B cell (primary cell): ENCODE results near the gene TPSAB1. TPM values are rescaled to one million over a fixed set of nuclear protein-coding genes. Genes with fewer than 3 reads are reported as not detected.
"Not testable (repeated sequence)": the region's sequence is repeated elsewhere in the genome, so short reads cannot be mapped to it uniquely, and the experiment has no call there.

Experiments used
- ATAC-seq: fragments of 200-7000 bp; cut with Tn5 transposase; one replicate; pipeline ENCODE4 v1.10.0; 2021; ENCODE audit warnings: low read depth, mild to moderate bottlenecking, moderate number of reproducible peaks, moderate library complexity
- CTCF ChIA-PET: fragments of 350-600 bp; sonication (Branson Sonifier 250); formaldehyde crosslinking; loops from one replicate; lab custom pipeline; 2021; ENCODE audit warnings: antibody characterized with exemption, inconsistent platforms; lab: Charles Lee
- POLR2A ChIA-PET: fragments of 350-600 bp; sonication (Branson Sonifier 250); formaldehyde crosslinking; loops from one replicate; lab custom pipeline; 2021; ENCODE audit warnings: antibody characterized with exemption; lab: Charles Lee
- DNase-seq: peaks from one replicate; pipeline ENCODE4 v3.0.0; 2013
- H2AFZ ChIP-seq: 2 replicates; pipeline ENCODE4 v1.6.1; 2012; ENCODE audit warnings: mild to moderate bottlenecking, low read depth, low read length; ENCODE audit not compliant: insufficient read depth, poor library complexity, severe bottlenecking
- H3K27ac ChIP-seq, 2 donors: 1 replicate in 1 of 2; 2 replicates in 1 of 2; pipeline ENCODE4 v1.5.1; 2012 to 2013; ENCODE audit warnings: low read length in 2 of 2, mild to moderate bottlenecking in 2 of 2, moderate library complexity in 1 of 2
- H3K27me3 ChIP-seq, 4 experiments: fragments of 200-600 bp in 1 of 4; sonication (generic) in 1 of 4; replicated peaks in 1 of 4; 1 replicate in 2 of 4; 2 replicates in 2 of 4; pipeline versions ENCODE4 v1.6.1 to v1.7.0; 2013 to 2016; ENCODE audit warnings: low read length in 3 of 4, mild to moderate bottlenecking in 2 of 4, mixed read lengths in 1 of 4, moderate library complexity in 1 of 4; ENCODE audit not compliant: insufficient read depth in 4 of 4, control insufficient read depth in 3 of 4; ENCODE audit errors: control extremely low read depth in 1 of 4
- H3K36me3 ChIP-seq, 2 experiments: replicated peaks in 1 of 2; 1 replicate in 1 of 2; 2 replicates in 1 of 2; pipeline versions ENCODE4 v1.6.1 to v1.7.1; 2013; ENCODE audit warnings: low read length in 1 of 2; ENCODE audit not compliant: insufficient read depth in 2 of 2, control insufficient read depth in 1 of 2; ENCODE audit errors: control extremely low read depth in 1 of 2, extremely low read depth in 1 of 2
- H3K4me1 ChIP-seq, 2 donors: fragments of 200-600 bp in 1 of 2; sonication (generic) in 1 of 2; 1 replicate in 1 of 2; 2 replicates in 1 of 2; pipeline versions ENCODE4 v1.5.1 to v1.6.1; 2013 to 2017; ENCODE audit warnings: low read length in 2 of 2; ENCODE audit not compliant: control insufficient read depth in 2 of 2, insufficient read depth in 2 of 2
- H3K4me2 ChIP-seq: replicated peaks from 2 replicates; pipeline ENCODE3; 2012; ENCODE audit warnings: mild to moderate bottlenecking, low read depth, low read length; ENCODE audit not compliant: poor library complexity, severe bottlenecking
- H3K4me3 ChIP-seq, 5 experiments: fragments of 200-600 bp in 1 of 5; sonication (generic) in 1 of 5; 1 replicate in 3 of 5; 2 replicates in 2 of 5; pipeline versions ENCODE4 v1.5.1 to v1.7.0; 2011 to 2016; ENCODE audit warnings: low read length in 4 of 5, mild to moderate bottlenecking in 4 of 5, low read depth in 2 of 5, control low read depth in 1 of 5, moderate library complexity in 1 of 5; ENCODE audit not compliant: insufficient read depth in 1 of 5; ENCODE audit errors: control extremely low read depth in 1 of 5, extremely low read depth in 1 of 5
- H3K79me2 ChIP-seq: fragments of 200-600 bp; sonication (generic); one replicate; pipeline ENCODE4 v1.6.0; 2016; ENCODE audit warnings: low read length; ENCODE audit not compliant: control insufficient read depth, insufficient read depth
- H3K9ac ChIP-seq: fragments of 200-600 bp; sonication (generic); 2 replicates; pipeline ENCODE4 v1.6.1; 2017; ENCODE audit warnings: mild to moderate bottlenecking, low read length, moderate library complexity
- H3K9me3 ChIP-seq, 3 donors: one replicate each; pipeline versions ENCODE4 v1.6.1 to v1.7.1; 2013; ENCODE audit warnings: low read length in 2 of 3; ENCODE audit not compliant: control insufficient read depth in 2 of 3, insufficient read depth in 1 of 3; ENCODE audit errors: control extremely low read depth in 1 of 3
- H4K20me1 ChIP-seq: 2 replicates; pipeline ENCODE4 v1.6.0; 2012; ENCODE audit warnings: mild to moderate bottlenecking, low read length; ENCODE audit not compliant: insufficient read depth, control insufficient read depth, poor library complexity, severe bottlenecking
- H3K27ac Mint-ChIP-seq: one replicate; pipeline ENCODE4 v1.8.0; 2021; ENCODE audit warnings: mixed read lengths
- H3K27me3 Mint-ChIP-seq: one replicate; pipeline ENCODE4 v1.8.0; 2021; ENCODE audit warnings: mixed read lengths
- H3K4me1 Mint-ChIP-seq: one replicate; pipeline ENCODE4 v1.8.0; 2021; ENCODE audit warnings: mixed read lengths
- H3K4me3 Mint-ChIP-seq: one replicate; pipeline ENCODE4 v1.8.0; 2021; ENCODE audit warnings: mixed read lengths
- H3K9me3 Mint-ChIP-seq: one replicate; pipeline ENCODE4 v1.8.0; 2022; ENCODE audit warnings: mixed read lengths; ENCODE audit not compliant: insufficient read depth
- CTCF ChIP-seq: fragments of 200-600 bp; IDR thresholded peaks from one replicate; pipeline ENCODE4 v1.8.0; 2022; ENCODE audit warnings: antibody characterized with exemption, mild to moderate bottlenecking
- EZH2 ChIP-seq: IDR thresholded peaks from 2 replicates; pipeline ENCODE4 v1.6.1; 2012; ENCODE audit warnings: borderline replicate concordance, low read depth, mild to moderate bottlenecking, moderate library complexity, low read length; ENCODE audit not compliant: insufficient read depth, poor library complexity, severe bottlenecking
- WGBS: methylation state at CpG from one replicate; pipeline ENCODE4 v1.1.5; 2013; ENCODE audit warnings: missing lambda C conversion rate; ENCODE audit not compliant: insufficient coverage; 5-methylcytosine and 5-hydroxymethylcytosine counted together
- intact Hi-C: fragments of 100-400 bp; cut with micrococcal nuclease; formaldehyde crosslinking; loops from one replicate; pipeline ENCODE4 v1.10.0; 2022
- polyA plus RNA-seq: library from polyadenylated mRNA; depleted of rRNA; stranded (reverse); fragments of >200 nt; gene quantifications from 2 replicates; pipeline ENCODE4 v1.2.3, GENCODE V29; 2012
- total RNA-seq, 2 donors: library from RNA; stranded (reverse); fragments of 120-200 nt in 1 of 2; gene quantifications; 1 replicate in 1 of 2; 2 replicates in 1 of 2; pipeline versions ENCODE4 v1.2.3 to v1.2.4, GENCODE V29; 2013 to 2022

TPSAB1 gene
- total and polyA plus RNA-seq, 2 donors (not counting 1 experiment from before 2014, with no cell fraction given), result not detected

GRCh38 chr16:1237990-1238389 is 2.5 kb upstream of the TPSAB1 start:
- Histone ChIP-seq H3K27me3 (no peaks in the 10 kb centered on the region), H3K4me3 (no peak overlapping the region), H3K9ac (no peak overlapping the region), H3K36me3 (no peaks in the 10 kb centered on the region), H2AFZ (no peak overlapping the region), H3K4me2 (no peak overlapping the region), H3K27ac (no peak overlapping the region), H3K79me2 (no peaks in the 10 kb centered on the region), H3K9me3 (no peaks in the 10 kb centered on the region), H4K20me1 (no peaks in the 10 kb centered on the region), H3K4me1 (no peaks in the 10 kb centered on the region)
- intact Hi-C loops, result no loop called here
- DNase-seq (no peak), ATAC-seq (no peak)
- Mint-ChIP-seq H3K27me3 (no peaks in the 10 kb centered on the region), H3K27ac (no peak overlapping the region), H3K9me3 (no peaks in the 10 kb centered on the region), H3K4me3 (no peak overlapping the region), H3K4me1 (peaks cover 2% of the 10 kb centered on the region)
- 89% methylated on average over 9 of the region's 9 CpGs for WGBS
- POLR2A ChIA-PET, result no interaction called here
- TF ChIP-seq CTCF (no peak), EZH2 (no peak)
- CTCF ChIA-PET, result no interaction called here

- H3K4me3 Mint-ChIP-seq, H3K27ac Mint-ChIP-seq, H4K20me1 ChIP-seq, H3K4me1 ChIP-seq, DNase-seq, intact Hi-C loops, H3K36me3 ChIP-seq, H3K4me3 ChIP-seq, H3K9me3 ChIP-seq, CTCF ChIA-PET, H3K4me2 ChIP-seq, H3K79me2 ChIP-seq, H3K9ac ChIP-seq, H3K27me3 ChIP-seq, H3K27ac ChIP-seq, H3K27me3 Mint-ChIP-seq, ATAC-seq, H2AFZ ChIP-seq, H3K9me3 Mint-ChIP-seq, POLR2A ChIA-PET, H3K4me1 Mint-ChIP-seq: not testable (repeated sequence)
- 78% methylated on average over 10 of the region's 23 CpGs for WGBS
These were observed 1.6 kb upstream of the TPSAB1 start for GRCh38 chr16:1238909-1239308.

GRCh38 chr16:1239575-1239974 is 930 bp upstream of the TPSAB1 start:
- H3K4me3 ChIP-seq, H3K4me1 Mint-ChIP-seq, H3K4me2 ChIP-seq, H3K9ac ChIP-seq, H4K20me1 ChIP-seq, CTCF ChIA-PET, H3K27ac Mint-ChIP-seq, H3K4me1 ChIP-seq, H3K9me3 ChIP-seq, H3K4me3 Mint-ChIP-seq, intact Hi-C loops, H3K27me3 ChIP-seq, H3K36me3 ChIP-seq, POLR2A ChIA-PET, H2AFZ ChIP-seq, DNase-seq, H3K27me3 Mint-ChIP-seq, H3K27ac ChIP-seq, ATAC-seq, H3K79me2 ChIP-seq, H3K9me3 Mint-ChIP-seq: not testable (repeated sequence)
- WGBS, result 71% methylated on average over 5 of the region's 9 CpGs
